CD14-positive monocyte (primary cell): ENCODE data around the gene ATG4D. TPM values are rescaled to one million over a fixed set of nuclear protein-coding genes. Genes with fewer than 3 reads are reported as not detected.
"Not testable (repeated sequence)": the region's sequence is repeated elsewhere in the genome, so short reads cannot be mapped to it uniquely, and the experiment has no call there.

Experiments
- DNase-seq, 3 donors: peaks; one replicate each; pipeline ENCODE4 v3.0.0-alpha.2; 2011 to 2022
- H2AFZ ChIP-seq: 2 replicates; pipeline ENCODE4 v1.6.0; 2012; ENCODE audit warnings: mild to moderate bottlenecking, low read depth, low read length, inconsistent platforms; ENCODE audit not compliant: insufficient read depth, poor library complexity, severe bottlenecking
- H3K27ac ChIP-seq, 2 donors: 1 replicate in 1 of 2; 2 replicates in 1 of 2; pipeline ENCODE4 v1.5.1; 2012 to 2013; ENCODE audit warnings: low read length in 2 of 2, control low read depth in 1 of 2, inconsistent platforms in 1 of 2, low read depth in 1 of 2, mild to moderate bottlenecking in 1 of 2
- H3K27me3 ChIP-seq, 2 donors: one replicate each; pipeline versions ENCODE4 v1.6.0 to v1.6.1; 2011 to 2013; ENCODE audit warnings: low read length in 2 of 2; ENCODE audit not compliant: control insufficient read depth in 2 of 2, insufficient read depth in 2 of 2
- H3K36me3 ChIP-seq, 2 donors: replicated peaks in 1 of 2; 1 replicate in 1 of 2; 2 replicates in 1 of 2; pipeline versions ENCODE4 v1.5.1 to v1.6.1; 2012 to 2013; ENCODE audit warnings: low read length in 2 of 2, control low read depth in 1 of 2, inconsistent platforms in 1 of 2, mild to moderate bottlenecking in 1 of 2; ENCODE audit not compliant: insufficient read depth in 2 of 2, control insufficient read depth in 1 of 2
- H3K4me1 ChIP-seq, 2 donors: 1 replicate in 1 of 2; 2 replicates in 1 of 2; pipeline versions ENCODE4 v1.5.1 to v1.6.1; 2012 to 2013; ENCODE audit warnings: low read length in 2 of 2, control low read depth in 1 of 2, inconsistent platforms in 1 of 2, mild to moderate bottlenecking in 1 of 2, moderate library complexity in 1 of 2; ENCODE audit not compliant: insufficient read depth in 2 of 2, control insufficient read depth in 1 of 2
- H3K4me2 ChIP-seq: replicated peaks from 2 replicates; pipeline ENCODE3; 2012; ENCODE audit warnings: low read length, moderate library complexity, mild to moderate bottlenecking; ENCODE audit not compliant: poor library complexity, severe bottlenecking; ENCODE audit errors: extremely low read depth
- H3K4me3 ChIP-seq, 3 experiments: fragments of 200-600 bp in 1 of 3; sonication (generic) in 1 of 3; replicated peaks in 1 of 3; 1 replicate in 2 of 3; 2 replicates in 1 of 3; pipeline ENCODE4 v1.5.1; 2011 to 2013; ENCODE audit warnings: low read length in 3 of 3, mild to moderate bottlenecking in 3 of 3, control low read depth in 2 of 3, low read depth in 2 of 3, inconsistent platforms in 1 of 3, moderate library complexity in 1 of 3
- H3K79me2 ChIP-seq: 2 replicates; pipeline ENCODE4 v1.6.0; 2012; ENCODE audit warnings: mild to moderate bottlenecking, control low read depth, inconsistent platforms, low read length, moderate library complexity; ENCODE audit not compliant: insufficient read depth
- H3K9ac ChIP-seq: 2 replicates; pipeline ENCODE4 v1.6.0; 2017; ENCODE audit warnings: low read length, mild to moderate bottlenecking; ENCODE audit not compliant: insufficient read depth, poor library complexity, severe bottlenecking
- H3K9me3 ChIP-seq, 2 donors: replicated peaks in 1 of 2; 1 replicate in 1 of 2; 2 replicates in 1 of 2; pipeline versions ENCODE4 v1.5.1 to v1.6.1; 2012 to 2013; ENCODE audit warnings: low read length in 2 of 2, control low read depth in 1 of 2; ENCODE audit not compliant: control insufficient read depth in 1 of 2, insufficient read depth in 1 of 2
- H4K20me1 ChIP-seq: 2 replicates; pipeline ENCODE4 v1.6.0; 2012; ENCODE audit warnings: mild to moderate bottlenecking, low read length, control low read depth, moderate library complexity; ENCODE audit not compliant: insufficient read depth
- H3K27ac Mint-ChIP-seq, 7 donors: one replicate each; pipeline ENCODE4 v1.8.0; 2020; ENCODE audit warnings: mild to moderate bottlenecking in 7 of 7, mixed read lengths in 7 of 7, moderate library complexity in 6 of 7, inconsistent platforms in 2 of 7
- H3K27me3 Mint-ChIP-seq, 3 donors: one replicate each; pipeline ENCODE4 v1.8.0; 2021 to 2022; ENCODE audit warnings: low read depth in 3 of 3, mild to moderate bottlenecking in 3 of 3, mixed read lengths in 3 of 3, moderate library complexity in 3 of 3, inconsistent platforms in 1 of 3
- H3K36me3 Mint-ChIP-seq, 2 donors: one replicate each; pipeline ENCODE4 v1.8.0; 2020; ENCODE audit warnings: mixed read lengths in 2 of 2, inconsistent platforms in 1 of 2, mild to moderate bottlenecking in 1 of 2
- H3K4me1 Mint-ChIP-seq: one replicate; pipeline ENCODE4 v1.8.0; 2020; ENCODE audit warnings: mild to moderate bottlenecking, mixed read lengths
- H3K4me3 Mint-ChIP-seq, 2 donors: one replicate each; pipeline ENCODE4 v1.8.0; 2020; ENCODE audit warnings: mild to moderate bottlenecking in 2 of 2, mixed read lengths in 2 of 2, moderate library complexity in 1 of 2
- H3K9me3 Mint-ChIP-seq, 7 donors: one replicate each; pipeline ENCODE4 v1.8.0; 2020 to 2022; ENCODE audit warnings: mixed read lengths in 7 of 7, mild to moderate bottlenecking in 6 of 7, moderate library complexity in 6 of 7, inconsistent platforms in 2 of 7
- CTCF ChIP-seq: fragments of 200-600 bp; IDR thresholded peaks from one replicate; pipeline ENCODE4 v1.8.0; 2022; ENCODE audit warnings: antibody characterized with exemption, mild to moderate bottlenecking
- WGBS: methylation state at CpG from one replicate; pipeline ENCODE4 v1.1.5; 2013; ENCODE audit warnings: missing lambda C conversion rate; ENCODE audit not compliant: insufficient coverage; 5-methylcytosine and 5-hydroxymethylcytosine counted together
- intact Hi-C, 2 donors: fragments of 100-400 bp; cut with micrococcal nuclease; formaldehyde crosslinking; loops; one replicate each; pipeline versions ENCODE4 v1.15.0 to v1.15.1; 2023
- polyA plus RNA-seq, 3 donors: library from polyadenylated mRNA; depleted of rRNA in 1 of 3; unstranded in 2 of 3; stranded (reverse) in 1 of 3; fragments of 300-500 nt in 2 of 3; fragments of >200 nt in 1 of 3; fragmentation: Illumina TruSeq in 2 of 3; gene quantifications; 1 replicate in 2 of 3; 2 replicates in 1 of 3; pipeline ENCODE4 v1.2.3, GENCODE V29; 2012 to 2021

ATG4D gene
- polyA plus RNA-seq, 3 donors = 10.7 to 52.8 (median 11.9) TPM

DNA sequence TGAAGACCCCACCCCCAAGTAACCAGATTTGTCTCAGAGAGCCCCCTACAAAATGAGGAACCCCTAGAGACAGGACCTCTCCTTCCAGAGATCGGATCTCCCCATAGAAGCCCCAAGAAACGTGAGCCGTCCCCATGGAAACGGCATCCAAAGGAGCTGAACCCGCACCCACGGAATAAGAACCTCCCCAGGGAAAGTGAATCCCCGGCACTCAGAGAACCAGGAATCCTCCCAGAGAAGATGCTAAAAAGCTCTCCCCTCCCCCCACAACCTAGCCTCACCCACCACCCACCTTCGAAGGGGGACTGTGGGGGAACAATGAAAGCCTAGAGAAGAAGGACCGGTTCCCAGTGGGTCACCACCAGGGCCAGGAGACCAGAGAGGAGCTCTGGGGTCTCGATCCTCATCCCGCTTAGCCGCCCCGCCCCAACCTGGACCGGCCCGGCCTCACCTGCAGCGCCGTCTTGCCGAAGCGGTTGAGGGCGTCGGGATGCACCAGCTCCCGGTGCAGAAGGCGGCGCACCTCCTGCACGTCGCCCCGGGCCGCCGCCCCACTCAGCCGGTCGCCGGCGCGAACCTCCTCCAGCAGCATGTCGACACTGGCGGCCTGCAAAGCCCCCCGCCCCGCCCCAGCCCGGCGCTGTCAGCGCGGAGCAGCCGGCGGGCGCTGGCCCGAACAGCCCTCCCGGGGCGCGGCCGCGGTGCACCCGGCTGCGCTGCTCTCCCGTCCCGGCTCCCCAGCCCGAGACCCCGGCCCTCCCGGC is 24.5 kb downstream of the ATG4D start:
- Mint-ChIP-seq H3K27me3 (peaks cover 0 to 3% (median 3%) of the 10 kb centered on the region in 3 donors), H3K27ac (peak overlapping the region; percentile 93 to 100 (median 98)), H3K4me3 (peak overlapping the region; percentile 92 to 99), H3K36me3 (peaks cover 8 to 10% of the 10 kb centered on the region in 2 donors), H3K9me3 (no peaks in the 10 kb centered on the region), H3K4me1 (peaks cover 42% of the 10 kb centered on the region)
- DNase-seq = peak in 1 of 3 donors; percentile 8
- H3K9ac ChIP-seq = peak overlapping the region; percentile 74
- H4K20me1 ChIP-seq = peaks cover 21% of the 10 kb centered on the region
- peaks cover 45% of the 10 kb centered on the region for H3K79me2 ChIP-seq
- intact Hi-C loops = loop anchor here (5.0 to 10.0 kb wide), 5 partner anchors 84 to 316 kb away; partner anchors contain the start of genes CDC37 (in 1 of the 2), ILF3 (in 1 of the 2) and MRPL4 (in 1 of the 2)
- H3K9me3 ChIP-seq = no peaks in the 10 kb centered on the region
- H3K27me3 ChIP-seq = no peaks in the 10 kb centered on the region
- H2AFZ ChIP-seq = peak overlapping the region; percentile 29
- peak overlapping the region; percentile 65 to 100 (median 98) for H3K4me3 ChIP-seq
- H3K4me1 ChIP-seq = peaks cover 41 to 51% of the 10 kb centered on the region in 2 donors
- under 1% methylated on average over 54 of the region's 58 CpGs for WGBS
- TF ChIP-seq CTCF = peak; percentile 14
- H3K36me3 ChIP-seq = no peaks in the 10 kb centered on the region
- H3K27ac ChIP-seq = peak overlapping the region; percentile 54 to 84
- H3K4me2 ChIP-seq = peak overlapping the region; percentile 100

GRCh38 chr19:10568826-10569651 is 25.3 kb downstream of the ATG4D start, which contains the start of gene CDKN2D:
Gene CDKN2D (minus strand): TSS chr19:10568979. CDS start chr19:10568653, 326 bp downstream.
- under 1% methylated on average over 47 of the region's 71 CpGs for WGBS
- Histone ChIP-seq H3K36me3 (no peaks in the 10 kb centered on the region), H3K4me2 (peak within 1 kb of the TSS; percentile 100), H3K27ac (peak within 1 kb of the TSS; percentile 54 to 84), H3K4me3 (peak within 1 kb of the TSS; percentile 65 to 100 (median 98)), H3K27me3 (no peaks in the 10 kb centered on the region), H2AFZ (peak within 1 kb of the TSS; percentile 69), H3K9me3 (no peaks in the 10 kb centered on the region), H3K9ac (peak within 1 kb of the TSS; percentile 74), H4K20me1 (peaks cover 21% of the 10 kb centered on the region), H3K4me1 (peaks cover 41 to 51% of the 10 kb centered on the region in 2 donors), H3K79me2 (peaks cover 45% of the 10 kb centered on the region)
- H3K36me3 Mint-ChIP-seq = peaks cover 8 to 10% of the 10 kb centered on the region in 2 donors
- TF ChIP-seq CTCF = no peak
- peaks cover 42% of the 10 kb centered on the region for H3K4me1 Mint-ChIP-seq
- peak; percentile 99 to 100 (median 99) for DNase-seq
- peak within 1 kb of the TSS; percentile 92 to 99 for H3K4me3 Mint-ChIP-seq
- peaks cover 4 to 6% (median 4%) of the 10 kb centered on the region in 3 donors for H3K27me3 Mint-ChIP-seq
- peak within 1 kb of the TSS; percentile 93 to 100 (median 98) for H3K27ac Mint-ChIP-seq
- intact Hi-C loops = loop anchor here (5.0 to 10.0 kb wide), 5 partner anchors 83 to 317 kb away; partner anchors contain the start of genes CDC37 (in 1 of the 2), ILF3 (in 1 of the 2) and MRPL4 (in 1 of the 2)
- H3K9me3 Mint-ChIP-seq = no peaks in the 10 kb centered on the region

DNA sequence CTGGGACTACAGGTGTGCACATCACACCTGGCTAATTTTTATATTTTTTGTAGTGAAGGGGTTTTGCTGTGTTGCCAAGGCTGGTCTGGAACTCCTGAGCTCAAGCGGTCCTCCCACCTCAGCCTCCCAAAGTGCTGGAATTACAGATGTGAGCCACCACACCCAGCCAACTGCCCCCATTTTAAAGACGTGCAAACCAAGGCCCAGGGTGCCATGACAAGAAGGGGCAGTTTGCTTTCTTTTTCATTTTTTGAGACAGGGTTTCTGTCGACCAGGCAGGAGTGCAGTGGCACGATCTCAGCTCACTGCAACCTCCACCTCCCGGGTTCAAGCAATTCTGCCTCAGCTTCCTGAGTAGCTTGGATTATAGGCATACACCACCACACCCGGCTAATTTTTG is 30.1 kb downstream of the ATG4D start:
- intact Hi-C loops, H3K36me3 Mint-ChIP-seq, H3K9ac ChIP-seq, H3K4me3 Mint-ChIP-seq, H3K9me3 ChIP-seq, H2AFZ ChIP-seq, H3K9me3 Mint-ChIP-seq, H4K20me1 ChIP-seq, H3K27ac Mint-ChIP-seq, H3K4me3 ChIP-seq, H3K36me3 ChIP-seq, H3K27me3 ChIP-seq, DNase-seq, H3K79me2 ChIP-seq, H3K4me2 ChIP-seq, H3K27me3 Mint-ChIP-seq, H3K27ac ChIP-seq: not testable (repeated sequence)
- peaks cover 16% of the 10 kb centered on the region for H3K4me1 Mint-ChIP-seq
- WGBS = 100% methylated on average over 2 of the region's 6 CpGs
- peaks cover 13 to 19% of the 10 kb centered on the region in 2 donors for H3K4me1 ChIP-seq
